K562 (cell line): ENCODE data around the gene ZNF598. TPM values are rescaled to one million over a fixed set of nuclear protein-coding genes. Genes with fewer than 3 reads are reported as not detected.

ENCODE experiments used
- BACH1 ChIP-seq: fragments of 200-800 bp; sonication (Bioruptor generic); IDR thresholded peaks from 2 replicates; pipeline ENCODE4 v1.6.1; 2016; ENCODE audit warnings: missing genetic modification characterization, missing compliant biosample characterization
- CSDE1 ChIP-seq, 2 experiments: fragments of 450-650 bp; IDR thresholded peaks; 2 replicates each; pipeline ENCODE4 v1.6.1; 2016; ENCODE audit warnings: mild to moderate bottlenecking in 1 of 2
- FOXP1 ChIP-seq: sonication (generic); formaldehyde crosslinking; IDR thresholded peaks from 2 replicates; pipeline ENCODE4 v1.8.0; 2022; ENCODE audit warnings: mild to moderate bottlenecking, missing genetic modification reagents
- HEY1 ChIP-seq: fragments of 250-450 bp; sonication (Bioruptor Pico); IDR thresholded peaks from 2 replicates; pipeline ENCODE4 v1.5.0; 2020; ENCODE audit warnings: mild to moderate bottlenecking, moderate library complexity, borderline replicate concordance
- HNRNPLL ChIP-seq: fragments of 200-400 bp; formaldehyde crosslinking; IDR thresholded peaks from 2 replicates; pipeline ENCODE4 v1.6.1; 2017; ENCODE audit warnings: low read length, low read depth, mild to moderate bottlenecking; ENCODE audit not compliant: poor library complexity, severe bottlenecking
- HOMEZ ChIP-seq: fragments of 250-450 bp; sonication (Bioruptor Pico); IDR thresholded peaks from 2 replicates; pipeline ENCODE4 v1.4.0; 2020; ENCODE audit warnings: mild to moderate bottlenecking, moderate library complexity
- PHTF2 ChIP-seq: fragments of 250-450 bp; sonication (Bioruptor Pico); IDR thresholded peaks from 2 replicates; pipeline ENCODE4 v1.5.0; 2021; ENCODE audit warnings: mild to moderate bottlenecking
- TBL1XR1 ChIP-seq, 2 experiments: IDR thresholded peaks; 2 replicates each; pipeline ENCODE4 v1.6.1; 2012; ENCODE audit warnings: improper control_type of control experiment in 2 of 2, low read length in 2 of 2, mild to moderate bottlenecking in 1 of 2
- XRCC3 ChIP-seq: fragments of 450-650 bp; IDR thresholded peaks from 2 replicates; pipeline ENCODE4 v1.6.1; 2017; ENCODE audit warnings: mild to moderate bottlenecking, moderate library complexity
- ZNF318 ChIP-seq, 2 experiments: fragments of 450-650 bp; IDR thresholded peaks; 2 replicates each; pipeline ENCODE4 v1.6.1; 2016; ENCODE audit warnings: mild to moderate bottlenecking in 2 of 2, borderline replicate concordance in 1 of 2, low read depth in 1 of 2, moderate library complexity in 1 of 2
- polyA plus RNA-seq, 8 experiments: library from polyadenylated mRNA; depleted of rRNA in 4 of 8; stranded (reverse) in 5 of 8; unstranded in 3 of 8; fragments of >200 nt; fragmentation: Nextera tagmentation in 2 of 8; fragmentation: Illumina TruSeq in 1 of 8; extraction: Ambion mirVana in 2 of 8; extraction: Trizol in 1 of 8; gene quantifications; 2 replicates each; pipeline versions ENCODE4 v1.2.1 to v1.2.3, GENCODE V29; 2011 to 2014; ENCODE audit warnings: inconsistent platforms in 1 of 8, missing spikeins in 1 of 8
- total RNA-seq, 7 experiments: library from RNA; depleted of rRNA in 6 of 7; stranded (reverse); fragments of >200 nt in 6 of 7; fragmentation: Illumina TruSeq in 2 of 7; extraction: Trizol in 2 of 7; gene quantifications; 2 replicates each; pipeline versions ENCODE4 v1.2.1 to v1.2.3, GENCODE V29; 2011 to 2021; ENCODE audit warnings: low replicate concordance in 1 of 7
- TF ChIP-seq, protein P1 (sequence below): fragments of 250-450 bp; sonication (Bioruptor Pico); IDR thresholded peaks from 2 replicates; pipeline ENCODE4 v1.9.0; 2021; ENCODE audit warnings: mild to moderate bottlenecking
- TF ChIP-seq, protein P2 (sequence below), 3 experiments: fragments of 200-800 bp in 1 of 3; fragments of 250-450 bp in 1 of 3; fragments of 450-650 bp in 1 of 3; sonication (Bioruptor Pico) in 1 of 3; sonication (Bioruptor generic) in 1 of 3; formaldehyde crosslinking in 1 of 3; IDR thresholded peaks; 2 replicates each; pipeline versions ENCODE4 v1.6.1 to v1.8.0; 2016 to 2022; ENCODE audit warnings: mild to moderate bottlenecking in 2 of 3, missing genetic modification characterization in 2 of 3, missing compliant biosample characterization in 1 of 3, moderate library complexity in 1 of 3

Gene ZNF598
- total and polyA plus RNA-seq, 9 of the 15 experiments (the other 6 are each of a cell fraction or from before 2014, with no cell fraction given), result 0.11 to 115 (median 29.6) TPM

DNA sequence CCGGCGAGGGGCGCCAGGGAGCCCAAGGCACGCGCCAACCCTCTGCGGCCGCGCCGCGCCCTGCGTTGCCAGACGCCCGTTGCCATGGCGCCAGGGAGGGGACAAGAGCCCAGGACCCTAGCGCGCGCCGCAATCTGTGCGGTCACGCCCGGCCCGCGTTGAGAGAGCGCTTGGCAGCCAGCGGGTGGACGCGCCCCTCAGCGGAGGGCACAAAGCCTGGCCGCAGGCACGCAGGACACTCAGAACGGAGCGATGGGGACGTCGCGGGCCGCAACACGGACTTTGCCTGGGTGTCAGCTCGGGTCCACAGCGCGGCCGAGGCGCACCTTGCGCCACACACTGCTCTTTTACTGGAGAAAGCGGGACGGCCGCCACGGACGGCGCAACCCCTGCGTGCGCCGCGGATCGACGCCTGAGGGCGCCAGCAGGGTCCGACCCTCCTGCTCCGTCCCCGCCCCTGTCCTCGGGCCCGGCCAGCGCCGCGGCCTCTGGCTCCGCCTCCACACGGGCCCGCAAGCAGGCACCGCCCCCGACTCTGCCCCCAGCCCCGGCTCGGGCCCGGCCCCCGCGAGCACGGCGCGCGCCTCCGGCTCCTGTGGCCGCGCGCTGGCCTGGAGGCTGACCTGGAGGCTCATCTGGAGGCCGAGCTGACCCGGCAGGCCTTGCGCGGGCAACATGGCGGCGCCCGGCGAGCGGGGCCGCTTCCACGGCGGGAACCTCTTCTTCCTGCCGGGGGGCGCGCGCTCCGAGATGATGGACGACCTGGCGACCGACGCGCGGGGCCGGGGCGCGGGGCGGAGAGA lies 25.9 kb downstream of the ZNF598 start, which contains the start of gene GFER (continued):
- TF ChIP-seq ZNF318 (IDR thresholded peaks at IDR 0.05; ENCODE audit: borderline replicate concordance in 1 of 2, low read depth in 1 of 2), result no peak
- no peak for TF ChIP-seq PHTF2 (CRISPR knock-in tag)
- TF ChIP-seq TBL1XR1 (IDR thresholded peaks at IDR 0.05; ENCODE audit: low read length in 2 of 2), result no peak; a peak in 1 of 4 replicates
- TF ChIP-seq FOXP1, result no peak; the same call in 1 of the 2 replicates
- TF ChIP-seq HOMEZ (CRISPR knock-in tag), result 0 out of 2 replicates have a peak, but pooled peaks have one; percentile 53
- TF ChIP-seq, protein P1, sequence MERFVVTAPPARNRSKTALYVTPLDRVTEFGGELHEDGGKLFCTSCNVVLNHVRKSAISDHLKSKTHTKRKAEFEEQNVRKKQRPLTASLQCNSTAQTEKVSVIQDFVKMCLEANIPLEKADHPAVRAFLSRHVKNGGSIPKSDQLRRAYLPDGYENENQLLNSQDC (CRISPR knock-in tag), result 0 out of 2 replicates have a peak, but pooled peaks have one; percentile 28
- no peak for TF ChIP-seq HEY1 (CRISPR knock-in tag)
- TF ChIP-seq CSDE1 (IDR thresholded peaks at IDR 0.05), result peak in 1 of 2 experiments; percentile 73; a peak in 1 of 4 replicates
- TF ChIP-seq, protein P2, sequence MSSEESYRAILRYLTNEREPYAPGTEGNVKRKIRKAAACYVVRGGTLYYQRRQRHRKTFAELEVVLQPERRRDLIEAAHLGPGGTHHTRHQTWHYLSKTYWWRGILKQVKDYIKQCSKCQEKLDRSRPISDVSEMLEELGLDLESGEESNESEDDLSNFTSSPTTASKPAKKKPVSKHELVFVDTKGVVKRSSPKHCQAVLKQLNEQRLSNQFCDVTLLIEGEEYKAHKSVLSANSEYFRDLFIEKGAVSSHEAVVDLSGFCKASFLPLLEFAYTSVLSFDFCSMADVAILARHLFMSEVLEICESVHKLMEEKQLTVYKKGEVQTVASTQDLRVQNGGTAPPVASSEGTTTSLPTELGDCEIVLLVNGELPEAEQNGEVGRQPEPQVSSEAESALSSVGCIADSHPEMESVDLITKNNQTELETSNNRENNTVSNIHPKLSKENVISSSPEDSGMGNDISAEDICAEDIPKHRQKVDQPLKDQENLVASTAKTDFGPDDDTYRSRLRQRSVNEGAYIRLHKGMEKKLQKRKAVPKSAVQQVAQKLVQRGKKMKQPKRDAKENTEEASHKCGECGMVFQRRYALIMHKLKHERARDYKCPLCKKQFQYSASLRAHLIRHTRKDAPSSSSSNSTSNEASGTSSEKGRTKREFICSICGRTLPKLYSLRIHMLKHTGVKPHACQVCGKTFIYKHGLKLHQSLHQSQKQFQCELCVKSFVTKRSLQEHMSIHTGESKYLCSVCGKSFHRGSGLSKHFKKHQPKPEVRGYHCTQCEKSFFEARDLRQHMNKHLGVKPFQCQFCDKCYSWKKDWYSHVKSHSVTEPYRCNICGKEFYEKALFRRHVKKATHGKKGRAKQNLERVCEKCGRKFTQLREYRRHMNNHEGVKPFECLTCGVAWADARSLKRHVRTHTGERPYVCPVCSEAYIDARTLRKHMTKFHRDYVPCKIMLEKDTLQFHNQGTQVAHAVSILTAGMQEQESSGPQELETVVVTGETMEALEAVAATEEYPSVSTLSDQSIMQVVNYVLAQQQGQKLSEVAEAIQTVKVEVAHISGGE (CRISPR knock-in tag; IDR thresholded peaks at IDR 0.05), result peak in 1 of 3 experiments; percentile 82; a peak in 3 of 6 replicates
- no peak for TF ChIP-seq XRCC3
- peak; percentile 93 for TF ChIP-seq HNRNPLL
- TF ChIP-seq BACH1 (tag), result no peak; the same call in 1 of the 2 replicates
